Mucosa of rectum (tissue), 2 donors: Measurements from ENCODE around the gene LRMDA.

Experiments used
- H3K27ac ChIP-seq, 2 donors: one replicate each; pipeline ENCODE4 v1.7.0; 2013; ENCODE audit warnings: inconsistent platforms in 2 of 2, low read depth in 2 of 2, low read length in 2 of 2
- H3K27me3 ChIP-seq, 2 donors: one replicate each; pipeline ENCODE4 v1.7.0; 2013; ENCODE audit warnings: low read length in 2 of 2; ENCODE audit not compliant: control insufficient read depth in 2 of 2, insufficient read depth in 2 of 2
- H3K36me3 ChIP-seq, 2 donors: one replicate each; pipeline ENCODE4 v1.7.0; 2013; ENCODE audit warnings: low read length in 2 of 2; ENCODE audit not compliant: control insufficient read depth in 2 of 2, insufficient read depth in 2 of 2
- H3K4me1 ChIP-seq, 2 donors: one replicate each; pipeline ENCODE4 v1.7.0; 2013; ENCODE audit warnings: low read length in 2 of 2, mild to moderate bottlenecking in 1 of 2; ENCODE audit not compliant: control insufficient read depth in 2 of 2, insufficient read depth in 2 of 2
- H3K4me3 ChIP-seq, 2 donors: one replicate each; pipeline ENCODE4 v1.7.0; 2013; ENCODE audit warnings: low read length in 2 of 2
- H3K9ac ChIP-seq, 2 donors: one replicate each; pipeline ENCODE4 v1.7.0; 2013; ENCODE audit warnings: low read length in 2 of 2, low read depth in 1 of 2, mild to moderate bottlenecking in 1 of 2
- H3K9me3 ChIP-seq, 2 donors: one replicate each; pipeline ENCODE4 v1.7.0; 2013; ENCODE audit warnings: low read length in 2 of 2; ENCODE audit not compliant: control insufficient read depth in 2 of 2
- donor health status: healthy.
- donor health status: Normal muscosa, but diverticular disease.

Gene LRMDA

GRCh38 chr10:76025124-76025477 lies 593.7 kb downstream of the LRMDA start:
- no peaks in the 10 kb centered on the region for H3K9me3 ChIP-seq
- H3K27ac ChIP-seq, result no peak overlapping the region
- no peaks in the 10 kb centered on the region for H3K27me3 ChIP-seq
- H3K9ac ChIP-seq, result no peak overlapping the region
- H3K4me1 ChIP-seq, result no peaks in the 10 kb centered on the region
- no peaks in the 10 kb centered on the region for H3K36me3 ChIP-seq
- H3K4me3 ChIP-seq, result no peak overlapping the region

GRCh38 chr10:76026176-76026771 lies 594.9 kb downstream of the LRMDA start:
- H3K4me1 ChIP-seq, result no peaks in the 10 kb centered on the region
- no peak overlapping the region for H3K4me3 ChIP-seq
- no peaks in the 10 kb centered on the region for H3K9me3 ChIP-seq
- H3K27me3 ChIP-seq, result no peaks in the 10 kb centered on the region
- H3K36me3 ChIP-seq, result no peaks in the 10 kb centered on the region
- H3K27ac ChIP-seq, result no peak overlapping the region
- no peak overlapping the region for H3K9ac ChIP-seq

- Histone ChIP-seq H3K4me3 (no peak overlapping the region), H3K4me1 (no peaks in the 10 kb centered on the region), H3K9me3 (no peaks in the 10 kb centered on the region), H3K9ac (no peak overlapping the region), H3K27ac (no peak overlapping the region), H3K36me3 (no peaks in the 10 kb centered on the region), H3K27me3 (no peaks in the 10 kb centered on the region)
Measured at GRCh38 chr10:76026905-76027304, 595.5 kb downstream of the LRMDA start.

- Histone ChIP-seq H3K27ac (no peak overlapping the region), H3K9ac (no peak overlapping the region), H3K4me1 (peaks cover 6 to 9% of the 10 kb centered on the region in 2 donors), H3K36me3 (no peaks in the 10 kb centered on the region), H3K4me3 (no peak overlapping the region), H3K27me3 (no peaks in the 10 kb centered on the region), H3K9me3 (no peaks in the 10 kb centered on the region)
Measured at GRCh38 chr10:76029782-76030181, 598.4 kb downstream of the LRMDA start.

- no peak overlapping the region for H3K9ac ChIP-seq
- H3K36me3 ChIP-seq, result no peaks in the 10 kb centered on the region
- H3K4me1 ChIP-seq, result peaks cover 6 to 9% of the 10 kb centered on the region in 2 donors
- H3K4me3 ChIP-seq, result no peak overlapping the region
- H3K27ac ChIP-seq, result no peak overlapping the region
- H3K27me3 ChIP-seq, result no peaks in the 10 kb centered on the region
- no peaks in the 10 kb centered on the region for H3K9me3 ChIP-seq
Measured at GRCh38 chr10:76031099-76031498, 599.7 kb downstream of the LRMDA start.

GRCh38 chr10:76031769-76032699 lies 600.6 kb downstream of the LRMDA start:
- peaks cover 12 to 16% of the 10 kb centered on the region in 2 donors for H3K4me1 ChIP-seq
- H3K9ac ChIP-seq, result no peak overlapping the region
- no peaks in the 10 kb centered on the region for H3K36me3 ChIP-seq
- H3K27ac ChIP-seq, result no peak overlapping the region
- H3K27me3 ChIP-seq, result no peaks in the 10 kb centered on the region
- no peak overlapping the region for H3K4me3 ChIP-seq
- H3K9me3 ChIP-seq, result no peaks in the 10 kb centered on the region

GRCh38 chr10:76032700-76033039 lies 601.2 kb downstream of the LRMDA start:
- Histone ChIP-seq H3K4me1 (peaks cover 12 to 17% of the 10 kb centered on the region in 2 donors), H3K27me3 (no peaks in the 10 kb centered on the region), H3K9me3 (no peaks in the 10 kb centered on the region), H3K36me3 (no peaks in the 10 kb centered on the region), H3K9ac (no peak overlapping the region), H3K4me3 (no peak overlapping the region), H3K27ac (no peak overlapping the region)

GRCh38 chr10:76033457-76034196 lies 602.2 kb downstream of the LRMDA start:
- Histone ChIP-seq H3K27ac (no peak overlapping the region), H3K9me3 (no peaks in the 10 kb centered on the region), H3K36me3 (no peaks in the 10 kb centered on the region), H3K9ac (no peak overlapping the region), H3K4me1 (peaks cover 12 to 17% of the 10 kb centered on the region in 2 donors), H3K27me3 (no peaks in the 10 kb centered on the region), H3K4me3 (no peak overlapping the region)

GRCh38 chr10:76034353-76035205 lies 603.2 kb downstream of the LRMDA start:
- no peaks in the 10 kb centered on the region for H3K9me3 ChIP-seq
- no peak overlapping the region for H3K27ac ChIP-seq
- no peak overlapping the region for H3K9ac ChIP-seq
- peaks cover 12 to 17% of the 10 kb centered on the region in 2 donors for H3K4me1 ChIP-seq
- no peaks in the 10 kb centered on the region for H3K36me3 ChIP-seq
- no peak overlapping the region for H3K4me3 ChIP-seq
- H3K27me3 ChIP-seq, result no peaks in the 10 kb centered on the region
